IPS-18c (cell line): ENCODE data around the gene SYT1.

ENCODE experiments used
- H3K4me3 ChIP-seq: 2 replicates; pipeline ENCODE4 v1.7.0; 2013; ENCODE audit warnings: low read depth, mild to moderate bottlenecking, low read length, moderate library complexity; ENCODE audit not compliant: insufficient read depth
- H3K9me3 ChIP-seq: one replicate; pipeline ENCODE4 v1.6.1; 2013; ENCODE audit warnings: mild to moderate bottlenecking, low read length, moderate library complexity; ENCODE audit not compliant: control insufficient read depth, insufficient read depth

The SYT1 gene

GRCh38 chr12:79262938-79263337 is 398.4 kb downstream of the SYT1 start:
- Histone ChIP-seq H3K9me3 (no peaks in the 10 kb centered on the region), H3K4me3 (no peak overlapping the region)

DNA sequence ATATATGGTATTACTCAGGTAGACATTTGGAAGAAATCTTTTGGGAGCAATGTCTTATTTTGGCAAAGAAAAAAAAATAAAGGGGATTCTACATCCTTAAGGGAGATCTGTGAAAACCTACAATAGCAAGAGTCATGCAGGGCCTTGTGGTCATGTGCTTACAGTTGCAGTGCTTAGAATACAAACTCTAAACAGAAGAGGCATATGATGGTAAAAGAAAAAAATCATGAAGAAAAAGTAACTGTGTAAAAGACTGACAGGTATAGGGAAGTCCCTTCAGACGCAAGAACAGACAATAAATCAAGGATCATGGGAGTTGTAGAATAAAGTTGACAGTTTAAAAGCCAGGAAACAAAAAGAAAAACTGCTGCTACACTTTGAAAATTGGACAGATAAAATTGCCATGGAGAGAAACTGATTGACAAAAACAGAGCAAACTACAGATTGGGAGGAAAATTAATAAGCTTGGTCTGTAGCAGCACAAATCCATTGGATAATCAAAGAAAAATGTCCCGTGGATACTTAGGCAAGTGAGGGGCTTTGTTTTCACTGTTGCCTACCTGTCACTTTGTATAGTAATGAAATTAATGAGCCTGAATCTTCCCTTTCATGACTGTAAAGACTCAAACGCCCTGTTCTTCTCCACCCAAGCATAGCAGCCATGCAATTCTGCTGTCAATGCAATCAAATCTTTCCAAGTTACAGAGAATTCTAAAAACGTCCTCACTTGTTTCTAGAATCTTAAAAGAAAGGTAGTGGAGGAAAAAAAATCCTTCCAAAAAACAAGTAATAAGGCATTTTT is 402.0 kb downstream of the SYT1 start:
- Histone ChIP-seq H3K4me3 (no peak overlapping the region), H3K9me3 (no peaks in the 10 kb centered on the region)

DNA sequence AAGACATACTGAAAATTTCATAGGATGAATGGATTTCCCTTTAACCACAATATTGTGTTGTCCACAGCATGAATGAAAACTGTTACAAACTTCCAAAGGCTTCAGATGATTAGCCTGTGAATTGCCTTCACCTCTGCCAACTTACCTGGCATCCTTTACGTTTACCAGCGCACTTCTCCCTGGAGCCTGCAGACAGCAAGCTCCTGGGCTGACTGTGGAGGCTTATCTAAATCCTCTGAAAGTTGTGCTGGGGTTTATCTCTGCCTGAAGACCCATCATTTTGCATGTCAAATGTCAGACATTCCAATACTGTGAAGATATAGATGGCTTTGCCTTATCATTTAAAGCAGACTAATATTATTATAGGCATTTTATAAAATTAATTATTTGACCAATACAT is 403.0 kb downstream of the SYT1 start:
- H3K9me3 ChIP-seq: no peaks in the 10 kb centered on the region
- no peak overlapping the region for H3K4me3 ChIP-seq

DNA sequence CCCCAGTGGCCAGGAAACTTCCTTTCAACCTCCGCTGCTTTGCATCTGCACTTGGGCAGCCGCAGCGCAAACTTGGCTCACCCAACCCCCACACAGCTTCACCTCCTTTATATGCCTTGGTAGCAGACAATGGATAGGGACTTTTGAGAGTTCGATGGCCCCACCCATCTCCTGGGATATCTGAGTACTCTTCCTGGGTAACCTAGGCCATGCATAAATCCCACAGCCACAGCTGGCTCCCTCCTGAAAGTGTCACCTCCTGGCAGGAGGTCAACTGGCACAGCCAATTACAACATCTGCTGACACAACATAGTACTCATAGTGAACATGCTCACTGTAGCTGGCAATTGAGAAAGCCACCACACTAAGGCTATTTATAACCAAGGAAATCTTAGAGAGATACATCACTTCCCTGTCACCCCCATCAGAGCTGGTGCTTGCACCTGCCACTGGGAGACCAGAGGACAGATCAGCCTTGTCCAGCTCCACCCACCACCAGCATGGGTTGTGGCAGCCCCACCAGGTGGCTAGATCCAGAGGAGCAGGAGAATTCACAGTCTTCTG is 410.0 kb downstream of the SYT1 start:
- no peaks in the 10 kb centered on the region for H3K9me3 ChIP-seq
- no peak overlapping the region; the same call in 1 of the 2 replicates for H3K4me3 ChIP-seq

- Histone ChIP-seq H3K4me3 (no peak overlapping the region), H3K9me3 (no peaks in the 10 kb centered on the region)
These were observed 411.1 kb downstream of the SYT1 start for GRCh38 chr12:79275631-79276030.

GRCh38 chr12:79283364-79283763 is 418.8 kb downstream of the SYT1 start:
- no peak overlapping the region for H3K4me3 ChIP-seq
- H3K9me3 ChIP-seq: no peaks in the 10 kb centered on the region

DNA sequence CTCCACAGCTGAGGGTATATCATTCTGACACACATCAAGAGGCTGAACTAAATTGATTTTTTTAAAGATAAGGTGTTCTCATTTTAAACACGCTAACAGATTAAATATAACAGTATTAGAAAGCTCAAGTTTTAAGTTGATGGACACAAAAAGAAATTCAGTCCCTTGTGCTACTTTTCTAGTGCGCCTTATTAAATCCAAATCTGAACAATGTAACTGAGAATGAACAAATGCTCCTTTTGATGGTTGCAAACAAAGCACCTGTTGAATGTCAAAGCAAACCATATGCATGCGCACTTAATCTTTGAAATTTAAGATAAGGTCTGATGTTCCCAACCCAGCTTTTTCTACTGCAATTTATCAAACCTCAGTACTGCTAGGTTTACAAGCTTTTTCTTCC is 424.3 kb downstream of the SYT1 start:
- Histone ChIP-seq H3K4me3 (no peak overlapping the region), H3K9me3 (no peaks in the 10 kb centered on the region)

- Histone ChIP-seq H3K9me3 (no peaks in the 10 kb centered on the region), H3K4me3 (no peak overlapping the region)
These were observed 427.1 kb downstream of the SYT1 start for GRCh38 chr12:79291711-79292110.

GRCh38 chr12:79294590-79294989 is 430.0 kb downstream of the SYT1 start:
- H3K9me3 ChIP-seq: no peaks in the 10 kb centered on the region
- H3K4me3 ChIP-seq: no peak overlapping the region

- Histone ChIP-seq H3K4me3 (no peak overlapping the region), H3K9me3 (no peaks in the 10 kb centered on the region)
These were observed 431.0 kb downstream of the SYT1 start for GRCh38 chr12:79295572-79295971.

GRCh38 chr12:79296133-79296532 is 431.6 kb downstream of the SYT1 start:
- Histone ChIP-seq H3K9me3 (no peaks in the 10 kb centered on the region), H3K4me3 (no peak overlapping the region)

- H3K4me3 ChIP-seq: no peak overlapping the region
- no peaks in the 10 kb centered on the region for H3K9me3 ChIP-seq
These were observed 432.3 kb downstream of the SYT1 start for GRCh38 chr12:79296871-79297270.

DNA sequence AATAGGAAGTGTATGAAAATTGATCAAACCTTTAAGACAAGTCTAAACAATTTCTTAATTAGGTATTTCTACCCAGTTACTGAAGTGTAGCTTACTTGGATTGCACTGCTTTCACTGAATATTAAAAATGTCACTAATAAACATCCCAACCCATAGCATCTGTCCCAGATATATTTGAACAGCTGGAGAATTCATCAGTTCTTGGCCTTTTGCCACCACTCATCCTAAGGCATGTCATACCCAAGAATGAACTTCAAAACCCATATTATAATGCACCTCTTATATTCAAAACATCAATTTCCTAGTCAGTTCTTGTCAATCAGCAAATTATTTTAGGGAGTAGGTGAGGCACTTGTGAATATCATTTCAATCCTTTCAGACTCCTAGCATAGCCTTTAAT is 433.9 kb downstream of the SYT1 start:
- no peaks in the 10 kb centered on the region for H3K9me3 ChIP-seq
- no peak overlapping the region for H3K4me3 ChIP-seq

DNA sequence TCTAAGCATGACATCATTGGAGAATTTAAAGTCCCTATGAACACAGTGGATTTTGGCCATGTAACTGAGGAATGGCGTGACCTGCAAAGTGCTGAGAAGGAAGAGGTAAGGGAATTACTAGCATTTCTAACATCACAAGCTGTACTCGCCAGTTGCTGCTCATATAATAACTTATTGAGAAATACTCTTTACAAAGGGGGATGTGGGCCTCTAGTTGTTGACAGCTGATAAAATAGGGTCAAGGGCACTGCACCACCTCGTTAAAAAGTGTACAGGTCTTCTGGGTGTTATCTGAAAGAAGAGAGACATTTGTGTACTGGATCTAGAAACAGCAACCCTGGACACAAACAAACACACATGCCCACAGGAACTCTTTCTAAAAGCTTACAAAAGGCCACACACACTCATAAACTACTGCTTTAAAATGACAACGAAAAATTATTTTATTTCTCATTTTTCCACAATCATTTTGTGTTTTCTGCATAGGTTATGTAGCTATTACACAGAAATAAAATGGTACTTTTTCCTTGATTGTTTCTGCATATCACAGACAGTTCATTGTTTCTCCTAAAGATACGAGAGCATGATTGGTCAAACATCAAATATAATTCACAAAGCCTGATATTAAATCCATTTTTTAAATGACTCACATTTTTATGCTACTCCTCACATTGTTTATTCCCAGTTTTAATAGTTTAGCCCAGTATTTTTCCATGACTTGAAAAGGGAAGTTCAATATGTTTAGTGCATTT is 435.0 kb downstream of the SYT1 start:
- Histone ChIP-seq H3K9me3 (no peaks in the 10 kb centered on the region), H3K4me3 (no peak overlapping the region)

DNA sequence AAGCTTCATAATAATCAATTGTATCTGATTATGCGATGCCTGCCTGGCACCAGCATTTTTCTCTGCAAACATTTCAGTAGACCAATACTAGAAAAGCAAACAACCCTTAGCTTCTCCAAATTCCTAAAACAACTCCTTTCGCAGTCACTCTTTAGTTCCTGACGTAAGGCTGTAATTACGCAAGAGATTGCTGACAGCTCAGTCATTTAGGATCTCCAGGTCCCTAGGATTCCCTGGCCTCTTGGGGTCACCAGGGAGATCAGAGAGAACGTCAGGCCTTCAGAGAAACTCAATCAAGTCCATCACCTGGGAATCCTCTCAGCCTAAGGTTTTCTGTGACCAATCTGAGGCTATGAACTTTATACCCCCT is 435.6 kb downstream of the SYT1 start:
- Histone ChIP-seq H3K9me3 (no peaks in the 10 kb centered on the region), H3K4me3 (no peak overlapping the region)

DNA sequence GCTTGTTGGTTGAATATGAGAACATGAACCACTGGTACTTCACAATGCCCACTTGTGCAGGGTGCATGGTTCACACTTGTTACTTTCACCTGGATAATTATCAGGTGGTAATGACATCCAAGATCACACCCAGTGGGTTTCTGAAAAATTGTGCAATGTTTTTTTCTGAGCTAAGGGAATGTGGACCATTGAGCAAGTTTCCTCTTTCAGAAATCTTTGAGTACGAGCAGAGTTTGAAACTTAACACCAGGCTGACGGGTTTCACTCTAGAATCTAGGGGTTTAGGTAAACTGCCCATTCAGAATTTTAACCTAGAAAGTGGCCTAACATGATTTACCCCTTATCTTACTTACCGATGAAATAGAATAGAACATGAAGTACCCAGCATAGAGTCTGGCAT is 436.6 kb downstream of the SYT1 start:
- no peaks in the 10 kb centered on the region for H3K9me3 ChIP-seq
- H3K4me3 ChIP-seq: no peak overlapping the region

GRCh38 chr12:79302162-79302814 is 437.7 kb downstream of the SYT1 start:
- no peaks in the 10 kb centered on the region for H3K9me3 ChIP-seq
- no peak overlapping the region for H3K4me3 ChIP-seq

DNA sequence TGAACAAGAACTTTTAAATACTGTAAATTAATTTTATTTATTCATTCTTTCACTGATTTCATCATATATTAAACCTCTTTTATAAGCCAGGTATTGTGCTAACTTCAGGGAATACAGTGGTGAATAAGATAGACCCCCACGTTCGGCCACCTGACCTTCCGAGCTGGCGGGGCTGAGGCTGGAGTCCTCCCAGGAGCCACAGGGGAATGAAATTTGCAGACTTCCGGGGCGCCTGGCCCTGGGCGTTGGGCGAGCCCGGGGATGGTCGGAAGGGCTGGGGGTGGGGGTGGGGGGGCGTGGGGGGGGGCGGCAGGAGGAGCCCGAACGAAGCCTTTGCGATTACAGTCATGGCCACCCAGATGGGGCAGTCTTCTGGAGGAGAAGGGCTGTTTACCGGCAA is 442.8 kb downstream of the SYT1 start:
- Histone ChIP-seq H3K4me3 (no peak overlapping the region), H3K9me3 (no peaks in the 10 kb centered on the region)
